Stimulated activated CD8-positive, alpha-beta memory T cell treated with anti-CD3 and anti-CD28 coated beads, Interleukin-7, amount 100 ng/mL, for 1 hour (primary cell): ENCODE results near the gene WDR45B.
"Not testable (repeated sequence)": the region's sequence is repeated elsewhere in the genome, so short reads cannot be mapped to it uniquely, and the experiment has no call there.

Experiments
- DNase-seq, 2 donors: peaks; one replicate each; pipeline ENCODE4 v3.0.0-alpha.2; 2020; ENCODE audit warnings: low read depth in 2 of 2

Gene WDR45B

GRCh38 chr17:82657926-82658325, 9.7 kb upstream of the WDR45B start:
- no peak for DNase-seq

- DNase-seq = no peak
Observed at GRCh38 chr17:82656266-82656665, 8.0 kb upstream of the WDR45B start.

- no peak for DNase-seq
Observed at GRCh38 chr17:82655523-82655922, 7.3 kb upstream of the WDR45B start.

GRCh38 chr17:82655038-82655479, 6.8 kb upstream of the WDR45B start:
- no peak for DNase-seq

GRCh38 chr17:82654611-82655010, 6.4 kb upstream of the WDR45B start:
- DNase-seq = not testable (repeated sequence)

GRCh38 chr17:82653651-82654528, 5.6 kb upstream of the WDR45B start:
- no peak for DNase-seq

GRCh38 chr17:82650723-82651122, 2.5 kb upstream of the WDR45B start:
- DNase-seq = no peak

- no peak for DNase-seq
Observed at GRCh38 chr17:82649501-82650261, 1.4 kb upstream of the WDR45B start.

GRCh38 chr17:82648742-82649331, 593 bp upstream of the WDR45B start:
- DNase-seq = peak in 1 of 2 donors; percentile 16

GRCh38 chr17:82647593-82648164, 565 bp downstream of the WDR45B start:
- DNase-seq = peak in 1 of 2 donors; percentile 9

GRCh38 chr17:82645516-82645915, 2.7 kb downstream of the WDR45B start:
- no peak for DNase-seq

GRCh38 chr17:82644148-82644547, 4.1 kb downstream of the WDR45B start:
- DNase-seq = no peak

GRCh38 chr17:82642022-82642421, 6.2 kb downstream of the WDR45B start:
- DNase-seq = no peak

- DNase-seq = no peak
Observed at GRCh38 chr17:82640036-82640435, 8.2 kb downstream of the WDR45B start.

- DNase-seq = no peak
Observed at GRCh38 chr17:82639628-82640027, 8.6 kb downstream of the WDR45B start.

GRCh38 chr17:82638183-82638773, 10.0 kb downstream of the WDR45B start:
- DNase-seq = no peak

- DNase-seq = no peak
Observed at GRCh38 chr17:82636626-82637598, 11.3 kb downstream of the WDR45B start.

- DNase-seq = no peak
Observed at GRCh38 chr17:82633343-82633742, 14.9 kb downstream of the WDR45B start.

GRCh38 chr17:82632451-82632850, 15.8 kb downstream of the WDR45B start:
- DNase-seq = no peak

GRCh38 chr17:82631544-82631943, 16.7 kb downstream of the WDR45B start:
- no peak for DNase-seq
